Neural progenitor cell (in vitro differentiated cells): ENCODE measurements around the gene PRR19.

Experiments used
- CTCF ChIP-seq: fragments of 200-600 bp; sonication (generic); IDR thresholded peaks from 2 replicates; pipeline ENCODE4 v1.5.1; 2017; ENCODE audit warnings: antibody characterized with exemption, mild to moderate bottlenecking
- EZH2 ChIP-seq: fragments of 200-600 bp; sonication (generic); IDR thresholded peaks from 2 replicates; pipeline ENCODE4 v1.6.1; 2017; ENCODE audit warnings: antibody characterized with exemption, mild to moderate bottlenecking, moderate library complexity
- EZH2phosphoT487 ChIP-seq: fragments of 200-600 bp; sonication (generic); IDR thresholded peaks from 2 replicates; pipeline ENCODE4 v1.6.1; 2017; ENCODE audit warnings: antibody characterized with exemption

DNA sequence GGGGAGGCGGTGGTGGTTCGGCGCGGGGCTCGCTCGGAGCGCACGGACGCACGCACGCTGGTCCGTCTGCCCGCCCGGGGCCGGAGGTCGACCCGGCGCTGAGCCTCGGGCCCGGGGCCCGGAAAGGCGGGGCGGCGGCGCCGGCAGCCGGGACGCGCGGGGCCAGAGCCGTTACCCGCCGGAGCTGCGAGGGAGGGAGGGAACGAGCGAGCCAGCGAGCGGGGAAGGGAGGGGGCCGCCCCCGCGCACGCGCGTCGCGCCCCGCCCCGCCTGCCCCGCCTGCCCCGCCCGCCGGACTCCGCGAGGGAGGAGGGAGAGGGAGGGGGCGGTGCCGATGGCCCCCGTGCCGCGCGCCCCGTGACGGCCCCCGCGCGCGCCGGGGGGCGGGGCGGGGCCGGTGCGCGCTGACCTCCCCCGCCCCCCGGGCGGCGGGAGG is 17.8 kb upstream of the PRR19 start:
- TF ChIP-seq CTCF (no peak), EZH2 (no peak), EZH2phosphoT487 (no peak)
